ENCODE measurements around the gene PCDHGA1.

The PCDHGA1 gene

GRCh38 chr5:141330299-141331080 lies at the start of gene PCDHGA1:
Gene PCDHGA1 (plus strand): TSS chr5:141330514.
- Histone ChIP-seq H3K36me3 (ENCODE audit: control insufficient read depth in 2 of 2, insufficient read depth in 1 of 2, low read length in 2 of 2) (no peaks in the 10 kb centered on the region), H3K27ac (ENCODE audit: extremely low read depth, low read depth, low read length) (no peak within 1 kb of the TSS), H3K4me1 (ENCODE audit: control insufficient read depth, insufficient read depth, low read length) (no peaks in the 10 kb centered on the region), H3K4me3 (ENCODE audit: low read depth, low read length) (no peak within 1 kb of the TSS), H3K9me3 (ENCODE audit: control insufficient read depth, insufficient read depth, low read depth, low read length) (no peaks in the 10 kb centered on the region)
- TF ChIP-seq, protein P1, sequence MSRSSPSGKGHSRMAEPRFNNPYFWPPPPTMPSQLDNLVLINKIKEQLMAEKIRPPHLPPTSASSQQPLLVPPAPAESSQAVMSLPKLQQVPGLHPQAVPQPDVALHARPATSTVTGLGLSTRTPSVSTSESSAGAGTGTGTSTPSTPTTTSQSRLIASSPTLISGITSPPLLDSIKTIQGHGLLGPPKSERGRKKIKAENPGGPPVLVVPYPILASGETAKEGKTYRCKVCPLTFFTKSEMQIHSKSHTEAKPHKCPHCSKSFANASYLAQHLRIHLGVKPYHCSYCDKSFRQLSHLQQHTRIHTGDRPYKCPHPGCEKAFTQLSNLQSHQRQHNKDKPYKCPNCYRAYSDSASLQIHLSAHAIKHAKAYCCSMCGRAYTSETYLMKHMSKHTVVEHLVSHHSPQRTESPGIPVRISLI (tag by site-specific recombination; IDR thresholded peaks at IDR 0.05), result peak; percentile 41; the same call in 1 of the 2 replicates
- TF ChIP-seq ZNF654 (tag by site-specific recombination; IDR thresholded peaks at IDR 0.05; ENCODE audit: low read depth), result peak; percentile 60
- TF ChIP-seq ATF2 (tag by site-specific recombination; IDR thresholded peaks at IDR 0.05; ENCODE audit: low read depth), result no peak
- TF ChIP-seq ZNF335 (tag by site-specific recombination; conservative IDR thresholded peaks at IDR 0.05), result peak; percentile 73
- CTCF ChIA-PET, result interaction anchor here (0.6 to 5.3 kb wide), 23 partner anchors 9 to 1072 kb away, joined by 3 to 41 read pairs (median 4); partner anchors contain the start of genes PCDHB15, PCDHB8, PCDHGA11 and PCDHGA12
- POLR2A ChIA-PET, result interaction anchor here (2.1 kb wide), 1 partner anchor 10 kb away, joined by 10 read pairs; the partner anchor contains the start of gene TAF7

GRCh38 chr5:141298376-141298775 lies 31.9 kb upstream of the PCDHGA1 start:
- POLR2A ChIA-PET, result no interaction called here
- no peak overlapping the region for H3K4me3 ChIP-seq (ENCODE audit: low read depth, low read length)
- H3K9me3 ChIP-seq (ENCODE audit: control insufficient read depth, insufficient read depth, low read depth, low read length), result no peaks in the 10 kb centered on the region; the same call in 1 of the 2 replicates
- H3K4me1 ChIP-seq (ENCODE audit: control insufficient read depth, insufficient read depth, low read length), result no peaks in the 10 kb centered on the region
- no peak overlapping the region for H3K27ac ChIP-seq (ENCODE audit: extremely low read depth, low read depth, low read length)
- no peaks in the 10 kb centered on the region for H3K36me3 ChIP-seq (ENCODE audit: control insufficient read depth in 2 of 2, insufficient read depth in 1 of 2, low read length in 2 of 2)
- CTCF ChIA-PET, result interaction anchor here (0.7 to 0.9 kb wide), 3 partner anchors 22 to 122 kb away, joined by 3 to 7 read pairs (median 4); partner anchors contain the start of gene PCDHGA5
- TF ChIP-seq ZBTB44 (tag by site-specific recombination; IDR thresholded peaks at IDR 0.05), result no peak
- no peak for TF ChIP-seq KLF8 (tag by site-specific recombination; IDR thresholded peaks at IDR 0.05)
- no peak for TF ChIP-seq GLIS2 (tag by site-specific recombination; IDR thresholded peaks at IDR 0.05)
- no peak for TF ChIP-seq ZNF138 (tag by site-specific recombination; IDR thresholded peaks at IDR 0.05; ENCODE audit: borderline replicate concordance)
- TF ChIP-seq ZSCAN16 (tag by site-specific recombination; IDR thresholded peaks at IDR 0.05), result no peak
- TF ChIP-seq ZSCAN30 (tag by site-specific recombination; IDR thresholded peaks at IDR 0.05), result no peak
- TF ChIP-seq INSM2 (tag by site-specific recombination; IDR thresholded peaks at IDR 0.05), result no peak
- no peak for TF ChIP-seq GLI2 (tag by site-specific recombination; IDR thresholded peaks at IDR 0.05; ENCODE audit: borderline replicate concordance, low read depth)
- TF ChIP-seq ZNF121 (tag by site-specific recombination; IDR thresholded peaks at IDR 0.05), result no peak
- TF ChIP-seq, protein P1 (tag by site-specific recombination; IDR thresholded peaks at IDR 0.05), result no peak
- no peak for TF ChIP-seq BCL11B (tag by site-specific recombination; IDR thresholded peaks at IDR 0.05; ENCODE audit: low read depth)
- no peak for TF ChIP-seq HOXC10 (CRISPR knock-in tag; IDR thresholded peaks at IDR 0.05)
- no peak for TF ChIP-seq YY2 (tag by site-specific recombination; IDR thresholded peaks at IDR 0.05)
- TF ChIP-seq ZNF561 (tag by site-specific recombination; IDR thresholded peaks at IDR 0.05; ENCODE audit: borderline replicate concordance), result no peak
- no peak for TF ChIP-seq ZNF423 (tag by site-specific recombination; IDR thresholded peaks at IDR 0.05)
- TF ChIP-seq PRDM1 (tag by site-specific recombination; IDR thresholded peaks at IDR 0.05), result no peak
